Measurements from ENCODE around the gene PDCD4. TPM values are rescaled to one million over a fixed set of nuclear protein-coding genes. Genes with fewer than 3 reads are reported as not detected.

The PDCD4 gene
- total RNA-seq, 4 donors from 2014 or later, result 98.3 to 724 (median 511) TPM

DNA sequence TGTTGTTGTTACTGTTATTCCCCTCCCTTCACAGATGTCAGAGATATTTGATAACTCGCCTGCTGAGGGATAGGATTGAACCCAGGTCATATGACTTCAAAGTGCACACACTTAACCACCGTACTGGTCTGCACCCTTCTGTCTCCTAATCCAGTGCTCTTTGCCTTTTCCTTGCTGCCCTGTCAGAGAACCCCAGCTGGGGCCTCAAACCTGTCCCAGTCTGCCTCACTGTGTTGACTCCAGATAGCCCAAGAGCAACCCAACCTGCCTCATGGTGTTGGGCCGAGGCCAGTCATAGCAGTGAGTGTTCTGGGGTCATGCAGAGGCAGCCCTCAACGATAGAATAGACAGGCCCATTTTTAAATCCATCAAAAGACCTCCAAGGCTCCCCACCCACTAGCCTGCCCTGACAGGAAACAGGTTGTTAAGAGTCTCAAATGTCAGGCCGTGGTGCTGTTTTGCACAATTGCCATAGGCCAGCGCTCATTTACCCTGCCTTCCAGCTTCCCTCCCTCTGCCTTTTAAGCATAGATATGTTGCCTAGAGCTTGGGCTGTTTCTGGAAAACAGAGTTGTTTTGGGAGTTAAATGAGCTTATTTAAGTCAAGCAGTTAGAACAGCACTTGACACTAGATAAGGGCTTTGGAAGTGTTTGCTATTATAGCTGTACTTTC is 37.0 kb upstream of the PDCD4 start:
- no peaks in the 10 kb centered on the region for H3K36me3 ChIP-seq
- WGBS, 2 donors (ENCODE audit: low coverage in 1 of 2), result 50 to 80% methylated on average over 2 to 6 of the region's 6 CpGs
- intact Hi-C loops (cut with DNase I; ENCODE audit: low total_unique reads), result no loop called here
- H3K4me1 ChIP-seq, result peaks cover 38 to 58% (median 48%) of the 10 kb centered on the region in 4 donors
- H3K9me3 ChIP-seq, result no peaks in the 10 kb centered on the region
- H3K27me3 ChIP-seq, result no peaks in the 10 kb centered on the region
- H3K27ac ChIP-seq, result peak overlapping the region; percentile 80 to 91 (median 90)
- TF ChIP-seq, protein P1, sequence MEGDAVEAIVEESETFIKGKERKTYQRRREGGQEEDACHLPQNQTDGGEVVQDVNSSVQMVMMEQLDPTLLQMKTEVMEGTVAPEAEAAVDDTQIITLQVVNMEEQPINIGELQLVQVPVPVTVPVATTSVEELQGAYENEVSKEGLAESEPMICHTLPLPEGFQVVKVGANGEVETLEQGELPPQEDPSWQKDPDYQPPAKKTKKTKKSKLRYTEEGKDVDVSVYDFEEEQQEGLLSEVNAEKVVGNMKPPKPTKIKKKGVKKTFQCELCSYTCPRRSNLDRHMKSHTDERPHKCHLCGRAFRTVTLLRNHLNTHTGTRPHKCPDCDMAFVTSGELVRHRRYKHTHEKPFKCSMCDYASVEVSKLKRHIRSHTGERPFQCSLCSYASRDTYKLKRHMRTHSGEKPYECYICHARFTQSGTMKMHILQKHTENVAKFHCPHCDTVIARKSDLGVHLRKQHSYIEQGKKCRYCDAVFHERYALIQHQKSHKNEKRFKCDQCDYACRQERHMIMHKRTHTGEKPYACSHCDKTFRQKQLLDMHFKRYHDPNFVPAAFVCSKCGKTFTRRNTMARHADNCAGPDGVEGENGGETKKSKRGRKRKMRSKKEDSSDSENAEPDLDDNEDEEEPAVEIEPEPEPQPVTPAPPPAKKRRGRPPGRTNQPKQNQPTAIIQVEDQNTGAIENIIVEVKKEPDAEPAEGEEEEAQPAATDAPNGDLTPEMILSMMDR (IDR thresholded peaks at IDR 0.05), result no peak
- TF ChIP-seq POLR2A (IDR thresholded peaks at IDR 0.05), result no peak
- no peak for TF ChIP-seq EP300 (IDR thresholded peaks at IDR 0.05; ENCODE audit: low read depth)
- no peak for TF ChIP-seq POLR2AphosphoS5 (IDR thresholded peaks at IDR 0.05)
- no peak overlapping the region for H3K4me3 ChIP-seq
- peak; percentile 21 for DNase-seq
- in situ Hi-C loops (cut with MboI; ENCODE audit: low pct_ligation_motif_present in 1 of 4, low pct_unique_long_range_greater_than_20kb in 1 of 4, low sequenced_read_pairs in 3 of 4), result no loop called here

DNA sequence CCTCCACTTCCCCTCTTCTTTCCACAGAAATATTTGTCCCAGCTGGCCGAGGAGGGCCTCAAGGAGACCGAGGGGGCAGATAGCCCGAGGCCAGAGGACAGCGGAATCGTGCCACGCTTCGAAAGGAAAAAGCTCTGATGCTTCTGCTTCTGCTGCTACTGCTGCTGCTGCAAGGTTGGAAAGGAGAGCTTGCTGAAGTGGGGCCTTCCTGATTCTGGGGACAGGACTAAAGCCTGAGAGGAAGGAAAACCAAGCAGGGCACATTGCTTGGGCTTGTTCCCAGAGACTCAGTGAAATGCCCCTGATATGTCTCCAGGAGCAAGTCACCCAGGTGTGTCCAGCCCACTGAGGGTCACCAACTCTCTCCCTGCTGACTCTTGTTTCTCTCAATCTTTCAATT is 35.9 kb upstream of the PDCD4 start:
- Histone ChIP-seq H3K4me1 (peaks cover 42 to 69% (median 55%) of the 10 kb centered on the region in 4 donors), H3K36me3 (no peaks in the 10 kb centered on the region), H3K4me3 (no peak overlapping the region), H3K27me3 (no peaks in the 10 kb centered on the region), H3K9me3 (no peaks in the 10 kb centered on the region), H3K27ac (peak overlapping the region; percentile 80 to 91 (median 90))
- TF ChIP-seq, protein P1 (IDR thresholded peaks at IDR 0.05), result no peak
- TF ChIP-seq POLR2A (IDR thresholded peaks at IDR 0.05) (no peak), EP300 (IDR thresholded peaks at IDR 0.05; ENCODE audit: low read depth) (no peak), POLR2AphosphoS5 (IDR thresholded peaks at IDR 0.05) (no peak)
- 66 to 75% methylated on average over 7 of the region's 7 CpGs for WGBS, 2 donors (ENCODE audit: low coverage in 1 of 2)
- DNase-seq, result no peak
- in situ Hi-C loops (cut with MboI; ENCODE audit: low pct_ligation_motif_present in 1 of 4, low pct_unique_long_range_greater_than_20kb in 1 of 4, low sequenced_read_pairs in 3 of 4) (no loop called here), intact Hi-C loops (cut with DNase I; ENCODE audit: low total_unique reads) (no loop called here)

DNA sequence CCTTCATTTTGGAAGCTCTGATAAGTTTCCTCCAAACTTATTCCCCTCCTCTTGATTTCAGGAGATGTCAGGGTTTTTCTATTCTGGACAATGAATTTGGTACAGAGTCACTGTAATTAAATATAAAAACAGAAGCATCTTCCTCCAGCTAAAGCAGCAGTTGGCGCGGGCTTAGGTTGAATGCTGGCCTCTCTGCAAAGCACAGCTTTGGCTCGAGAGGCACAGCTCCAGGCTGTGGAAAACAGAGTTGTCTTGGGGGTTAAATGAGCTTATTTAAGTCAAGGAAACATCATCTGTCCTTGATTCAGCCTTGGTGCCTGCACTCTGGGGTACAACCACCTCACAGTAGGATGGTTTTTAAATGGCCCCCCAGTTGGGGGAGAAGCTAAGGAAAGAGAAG is 35.0 kb upstream of the PDCD4 start:
- no peaks in the 10 kb centered on the region for H3K36me3 ChIP-seq
- no peaks in the 10 kb centered on the region for H3K9me3 ChIP-seq
- no peak overlapping the region for H3K4me3 ChIP-seq
- 80 to 89% methylated on average over 1 to 3 of the region's 3 CpGs for WGBS, 2 donors (ENCODE audit: low coverage in 1 of 2)
- in situ Hi-C loops (cut with MboI; ENCODE audit: low pct_ligation_motif_present in 1 of 4, low pct_unique_long_range_greater_than_20kb in 1 of 4, low sequenced_read_pairs in 3 of 4), result no loop called here
- TF ChIP-seq POLR2AphosphoS5 (IDR thresholded peaks at IDR 0.05) (no peak), EP300 (IDR thresholded peaks at IDR 0.05; ENCODE audit: low read depth) (no peak), POLR2A (IDR thresholded peaks at IDR 0.05) (no peak)
- TF ChIP-seq, protein P1 (IDR thresholded peaks at IDR 0.05), result no peak
- DNase-seq, result no peak
- H3K27ac ChIP-seq, result peak overlapping the region; percentile 80 to 91 (median 90)
- peaks cover 51 to 78% (median 62%) of the 10 kb centered on the region in 4 donors for H3K4me1 ChIP-seq
- intact Hi-C loops (cut with DNase I; ENCODE audit: low total_unique reads), result no loop called here
- no peaks in the 10 kb centered on the region for H3K27me3 ChIP-seq

DNA sequence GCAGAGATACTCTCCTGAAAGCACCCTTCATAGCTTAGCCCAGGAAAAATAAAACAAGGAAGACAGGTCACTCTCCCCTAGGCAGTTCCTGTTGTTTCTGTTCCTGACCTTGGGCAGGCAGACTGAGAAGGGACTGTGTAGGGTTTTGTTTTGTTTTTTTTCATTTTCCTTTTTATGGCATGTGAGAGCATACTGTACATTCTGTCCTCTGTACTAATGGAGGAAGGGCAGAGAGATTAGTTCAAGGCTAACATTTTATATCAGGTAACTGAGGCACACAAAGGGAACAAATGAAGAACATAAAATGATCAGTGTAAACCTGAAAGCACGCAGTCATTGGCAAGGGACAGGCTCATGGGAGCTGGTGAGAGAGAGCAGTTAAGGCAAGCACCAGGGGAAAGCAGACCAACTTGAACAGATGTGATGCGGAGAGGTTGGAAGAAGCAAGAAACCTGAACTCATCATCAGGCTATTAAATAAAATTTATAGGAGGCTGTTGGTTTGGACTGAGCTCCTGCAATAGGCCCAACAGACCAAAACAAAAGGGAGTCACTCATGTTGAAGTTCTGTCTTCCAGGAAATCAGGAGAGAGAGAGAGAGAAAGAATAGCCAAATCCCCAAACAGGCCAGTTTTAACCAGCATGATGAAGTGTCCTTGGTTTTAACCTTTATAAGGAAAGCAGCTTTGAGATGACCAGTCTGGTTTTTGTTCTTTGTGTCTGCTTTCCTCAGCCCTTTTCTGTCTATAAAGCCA is 34.1 kb upstream of the PDCD4 start:
- Histone ChIP-seq H3K27ac (peak overlapping the region; percentile 80 to 91 (median 90)), H3K27me3 (no peaks in the 10 kb centered on the region), H3K4me1 (peaks cover 59 to 87% (median 71%) of the 10 kb centered on the region in 4 donors), H3K9me3 (no peaks in the 10 kb centered on the region), H3K36me3 (no peaks in the 10 kb centered on the region), H3K4me3 (no peak overlapping the region)
- TF ChIP-seq POLR2AphosphoS5 (IDR thresholded peaks at IDR 0.05), result peak in 2 of 3 donors; percentile 88 to 89
- TF ChIP-seq, protein P1 (IDR thresholded peaks at IDR 0.05), result no peak
- TF ChIP-seq EP300 (IDR thresholded peaks at IDR 0.05; ENCODE audit: low read depth), result peak; percentile 99
- peak; percentile 51 for TF ChIP-seq POLR2A (IDR thresholded peaks at IDR 0.05)
- intact Hi-C loops (cut with DNase I; ENCODE audit: low total_unique reads), result no loop called here
- peak; percentile 34 for DNase-seq
- in situ Hi-C loops (cut with MboI; ENCODE audit: low pct_ligation_motif_present in 1 of 4, low pct_unique_long_range_greater_than_20kb in 1 of 4, low sequenced_read_pairs in 3 of 4), result no loop called here
- 42 to 57% methylated on average over 2 of the region's 2 CpGs for WGBS, 2 donors (ENCODE audit: low coverage in 1 of 2)

Measured in transverse colon (tissue), 4 donors.